Left lung (tissue), 10 donors: Measurements from ENCODE around the gene P4HTM. TPM values are rescaled to one million over a fixed set of nuclear protein-coding genes. Genes with fewer than 3 reads are reported as not detected.
"Not testable (repeated sequence)": the region's sequence is repeated elsewhere in the genome, so short reads cannot be mapped to it uniquely, and the experiment has no call there.

Experiments
- ATAC-seq: fragments of 200-7000 bp; cut with Tn5 transposase; one replicate; pipeline ENCODE4 v1.9.1; 2020; ENCODE audit warnings: moderate library complexity
- DNase-seq, 4 donors: peaks; one replicate each; pipeline ENCODE4 v3.0.0-alpha.2; 2013 to 2020
- H3K27ac ChIP-seq, 2 donors: fragments of 200-600 bp; sonication (generic) in 1 of 2; one replicate each; pipeline versions ENCODE4 v1.5.0 to v1.8.0; 2020 to 2021
- H3K27me3 ChIP-seq, 2 donors: fragments of 200-600 bp; sonication (generic) in 1 of 2; one replicate each; pipeline versions ENCODE4 v1.5.0 to v1.8.0; 2020 to 2021
- H3K36me3 ChIP-seq, 2 donors: fragments of 200-600 bp; sonication (generic) in 1 of 2; one replicate each; pipeline versions ENCODE4 v1.5.0 to v1.8.0; 2020 to 2021
- H3K4me1 ChIP-seq, 2 donors: fragments of 200-600 bp; one replicate each; pipeline ENCODE4 v1.8.0; 2021
- H3K4me3 ChIP-seq, 2 donors: fragments of 200-600 bp; sonication (generic) in 1 of 2; one replicate each; pipeline versions ENCODE4 v1.5.0 to v1.8.0; 2020 to 2021; ENCODE audit warnings: mild to moderate bottlenecking in 1 of 2
- H3K9me3 ChIP-seq, 2 donors: fragments of 200-600 bp; sonication (generic) in 1 of 2; one replicate each; pipeline versions ENCODE4 v1.5.0 to v1.8.0; 2020 to 2021
- CTCF ChIP-seq, 2 donors: fragments of 200-600 bp; sonication (generic) in 1 of 2; IDR thresholded peaks; one replicate each; pipeline versions ENCODE4 v1.5.0 to v1.8.0; 2021; ENCODE audit warnings: antibody characterized with exemption in 2 of 2
- intact Hi-C, 2 donors: fragments of 100-400 bp; cut with DNase I; formaldehyde crosslinking; loops; one replicate each; pipeline versions ENCODE4 v1.11.2 to v1.14.2; 2022
- polyA plus RNA-seq, 6 donors: library from polyadenylated mRNA; unstranded; fragments of 120-200 nt; gene quantifications; one replicate each; pipeline ENCODE4 v1.2.1, GENCODE V29; 2013; ENCODE audit not compliant: insufficient read length in 6 of 6
- total RNA-seq, 2 donors: library from RNA; stranded (reverse); fragmentation: NEBNext Ultra II Directional; extraction: Animal tissue kit (Norgen Biotek cat#: 25700); gene quantifications; one replicate each; pipeline ENCODE4 v1.2.1, GENCODE V29; 2021
- donor health status: DM: no; HTN: yes; CAD: no.
- donor health status: DM: no; HTN: no; CAD: no.

Gene P4HTM
- total and polyA plus RNA-seq, 8 donors, result 26.6 to 43.1 (median 39.7) TPM

- peaks cover 6 to 29% of the 10 kb centered on the region in 2 donors for H3K4me1 ChIP-seq
- peak in 1 of 2 donors; percentile 11 for TF ChIP-seq CTCF (IDR thresholded peaks at IDR 0.05)
- peak; percentile 92 to 99 (median 98) for DNase-seq
- peaks cover 0 to 12% of the 10 kb centered on the region in 2 donors for H3K36me3 ChIP-seq
- H3K27ac ChIP-seq, result peak within 1 kb of the TSS; percentile 95 to 98
- ATAC-seq, result peak; percentile 93
- H3K9me3 ChIP-seq, result no peaks in the 10 kb centered on the region
- H3K4me3 ChIP-seq, result peak within 1 kb of the TSS; percentile 66 to 98
- H3K27me3 ChIP-seq, result no peaks in the 10 kb centered on the region
- intact Hi-C loops, result no loop called here
Observed at GRCh38 chr3:49007068-49007770, 17.2 kb downstream of the P4HTM start, which contains the start of gene WDR6. Gene WDR6, plus strand, starts transcription at chr3:49007391. Its CDS starts 41 bp downstream, at chr3:49007432.

DNA sequence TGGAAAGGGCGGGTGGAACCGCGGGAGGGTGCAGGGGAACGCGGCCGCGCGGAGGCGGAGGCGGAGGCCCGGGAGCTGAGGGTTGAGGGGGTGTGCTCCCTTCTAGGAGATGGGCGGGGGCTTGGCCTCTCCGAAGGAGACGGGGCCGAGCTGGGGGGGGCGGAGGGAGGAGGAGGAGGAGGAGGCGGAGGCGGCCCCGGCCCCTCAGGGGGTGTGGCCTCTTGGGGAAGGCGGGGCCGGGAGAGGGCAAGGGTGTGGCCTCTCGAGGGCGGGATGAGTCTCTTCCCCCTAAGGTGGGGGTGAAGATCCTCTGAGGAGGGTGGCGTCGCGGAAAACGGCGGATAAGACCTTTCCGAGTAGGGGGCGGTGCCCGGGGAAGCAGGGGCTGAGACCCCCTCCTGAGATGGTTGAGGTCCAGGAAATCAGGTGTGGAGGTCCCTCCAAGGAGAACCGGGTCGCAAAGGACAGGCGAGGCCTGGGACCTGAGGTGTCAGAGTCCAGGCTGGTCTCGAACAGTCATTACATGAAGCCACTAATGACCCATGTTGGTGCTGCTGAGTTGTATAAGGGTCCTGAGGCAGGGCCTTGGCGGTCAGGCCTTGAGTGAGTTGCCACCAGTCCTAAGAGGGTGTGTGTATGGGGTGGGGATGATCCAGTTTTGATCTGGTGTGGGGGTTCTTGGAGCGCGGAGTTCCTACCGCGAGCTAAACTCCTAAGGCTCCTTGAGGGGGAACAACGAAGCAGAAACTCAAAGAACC lies 17.9 kb downstream of the P4HTM start:
- peak; percentile 70 to 99 (median 92) for DNase-seq
- Histone ChIP-seq H3K27ac (peak overlapping the region; percentile 95 to 98), H3K36me3 (peaks cover 0 to 19% of the 10 kb centered on the region in 2 donors), H3K27me3 (no peaks in the 10 kb centered on the region), H3K9me3 (no peaks in the 10 kb centered on the region), H3K4me3 (peak overlapping the region; percentile 66 to 98), H3K4me1 (peaks cover 6 to 29% of the 10 kb centered on the region in 2 donors)
- peak; percentile 84 for ATAC-seq
- intact Hi-C loops, result no loop called here
- TF ChIP-seq CTCF (IDR thresholded peaks at IDR 0.05), result no peak

GRCh38 chr3:49008627-49009026 lies 18.6 kb downstream of the P4HTM start:
- Histone ChIP-seq H3K4me1 (peaks cover 6 to 29% of the 10 kb centered on the region in 2 donors), H3K4me3 (peak overlapping the region in 1 of 2 donors; percentile 98), H3K27ac (peak overlapping the region; percentile 95 to 98), H3K36me3 (peaks cover 0 to 26% of the 10 kb centered on the region in 2 donors)
- ATAC-seq, H3K9me3 ChIP-seq, intact Hi-C loops, H3K27me3 ChIP-seq, DNase-seq: not testable (repeated sequence)

- intact Hi-C loops, result no loop called here
- TF ChIP-seq CTCF (IDR thresholded peaks at IDR 0.05), result no peak
- no peak overlapping the region for H3K27ac ChIP-seq
- no peaks in the 10 kb centered on the region for H3K27me3 ChIP-seq
- H3K36me3 ChIP-seq, result peaks cover 0 to 34% of the 10 kb centered on the region in 2 donors
- DNase-seq, result no peak
- no peak for ATAC-seq
- H3K9me3 ChIP-seq, result no peaks in the 10 kb centered on the region
- H3K4me3 ChIP-seq, result no peak overlapping the region
- H3K4me1 ChIP-seq, result peaks cover 6 to 29% of the 10 kb centered on the region in 2 donors
Observed at GRCh38 chr3:49009396-49009795, 19.4 kb downstream of the P4HTM start.

- Histone ChIP-seq H3K9me3 (no peaks in the 10 kb centered on the region), H3K27me3 (no peaks in the 10 kb centered on the region), H3K4me1 (peaks cover 4 to 27% of the 10 kb centered on the region in 2 donors), H3K36me3 (peaks cover 0 to 58% of the 10 kb centered on the region in 2 donors), H3K4me3 (no peak overlapping the region), H3K27ac (no peak overlapping the region)
- intact Hi-C loops, result no loop called here
- no peak for TF ChIP-seq CTCF (IDR thresholded peaks at IDR 0.05)
- DNase-seq, result no peak
- no peak for ATAC-seq
Observed at GRCh38 chr3:49012441-49013017, 22.5 kb downstream of the P4HTM start.
